PC-9 (cell line): ENCODE measurements around the gene GABRB2. TPM values are rescaled to one million over a fixed set of nuclear protein-coding genes. Genes with fewer than 3 reads are reported as not detected.

Experiments used
- BruUV-seq: library from RNA; stranded (reverse); fragments of 400-500 nt; replicated peaks from 2 replicates; lab custom pipeline; 2021; lab: Mats Ljungman, UMichigan
- CTCF ChIA-PET: fragments of 300-600 bp; sonication (Branson Sonifier 250); formaldehyde crosslinking; loops from one replicate; lab custom pipeline; 2022; ENCODE audit warnings: antibody characterized with exemption; lab: Charles Lee
- POLR2A ChIA-PET: fragments of 300-600 bp; sonication (Branson Sonifier 250); formaldehyde crosslinking; loops from one replicate; lab custom pipeline; 2022; ENCODE audit warnings: antibody characterized with exemption; ENCODE audit not compliant: unreplicated experiment; lab: Charles Lee
- DNase-seq, 2 experiments: peaks; one replicate each; pipeline versions ENCODE4 v3.0.0 to v3.0.0-alpha.2; 2015 to 2022; ENCODE audit warnings: mixed read lengths in 1 of 2
- H2AFZ ChIP-seq: fragments of 200-600 bp; sonication (generic); 2 replicates; pipeline ENCODE4 v1.8.1; 2017; ENCODE audit warnings: antibody characterized with exemption
- H3F3A ChIP-seq: fragments of 200-600 bp; sonication (generic); 2 replicates; pipeline ENCODE4 v1.8.1; 2017; ENCODE audit warnings: antibody characterized with exemption, mild to moderate bottlenecking, low read depth; ENCODE audit not compliant: insufficient read depth
- H3K27ac ChIP-seq: fragments of 200-600 bp; sonication (generic); 2 replicates; pipeline ENCODE4 v1.6.1; 2016; ENCODE audit warnings: mixed run types
- H3K27me3 ChIP-seq: fragments of 200-600 bp; sonication (generic); 2 replicates; pipeline ENCODE4 v1.6.1; 2016; ENCODE audit warnings: low read depth, mixed run types; ENCODE audit not compliant: insufficient read depth
- H3K36me3 ChIP-seq: fragments of 200-600 bp; sonication (generic); 2 replicates; pipeline ENCODE4 v1.6.1; 2016; ENCODE audit warnings: low read depth, mixed run types
- H3K4me1 ChIP-seq: fragments of 200-600 bp; sonication (generic); replicated peaks from 2 replicates; pipeline ENCODE4 v1.6.1; 2016; ENCODE audit warnings: mixed run types; ENCODE audit not compliant: insufficient read depth
- H3K4me2 ChIP-seq: fragments of 200-600 bp; sonication (generic); 2 replicates; pipeline ENCODE4 v1.6.1; 2017; ENCODE audit warnings: mixed run types
- H3K4me3 ChIP-seq: fragments of 200-600 bp; sonication (generic); 2 replicates; pipeline ENCODE4 v1.6.1; 2016; ENCODE audit warnings: mixed run types
- H3K79me2 ChIP-seq: fragments of 200-600 bp; sonication (generic); 2 replicates; pipeline ENCODE4 v1.6.1; 2017; ENCODE audit warnings: low read depth, mixed run types
- H3K9me2 ChIP-seq: fragments of 200-600 bp; sonication (generic); 2 replicates; pipeline ENCODE4 v1.8.1; 2017; ENCODE audit warnings: mild to moderate bottlenecking; ENCODE audit not compliant: insufficient read depth
- H3K9me3 ChIP-seq: fragments of 200-600 bp; sonication (generic); 2 replicates; pipeline ENCODE4 v1.8.1; 2016; ENCODE audit warnings: low read depth; ENCODE audit not compliant: insufficient read depth
- H4K20me1 ChIP-seq: fragments of 200-600 bp; sonication (generic); 2 replicates; pipeline ENCODE4 v1.8.1; 2017; ENCODE audit not compliant: insufficient read depth
- CTCF ChIP-seq: fragments of 200-600 bp; sonication (generic); conservative IDR thresholded peaks from 2 replicates; pipeline ENCODE4 v1.6.1; 2017; ENCODE audit warnings: mixed run types, antibody characterized with exemption, mild to moderate bottlenecking, moderate library complexity
- EZH2 ChIP-seq: fragments of 200-600 bp; sonication (generic); IDR thresholded peaks from 2 replicates; pipeline ENCODE4 v1.8.0; 2017; ENCODE audit warnings: antibody characterized with exemption, low read depth
- intact Hi-C: fragments of 100-400 bp; cut with micrococcal nuclease; formaldehyde crosslinking; loops from one replicate; pipeline ENCODE4 v1.10.0; 2022; ENCODE audit not compliant: unreplicated experiment
- total RNA-seq: library from RNA; stranded (reverse); gene quantifications from 2 replicates; pipeline ENCODE4 v1.2.3, GENCODE V29; 2021

Gene GABRB2
- total RNA-seq, 1 experiment from 2014 or later: not detected

DNA sequence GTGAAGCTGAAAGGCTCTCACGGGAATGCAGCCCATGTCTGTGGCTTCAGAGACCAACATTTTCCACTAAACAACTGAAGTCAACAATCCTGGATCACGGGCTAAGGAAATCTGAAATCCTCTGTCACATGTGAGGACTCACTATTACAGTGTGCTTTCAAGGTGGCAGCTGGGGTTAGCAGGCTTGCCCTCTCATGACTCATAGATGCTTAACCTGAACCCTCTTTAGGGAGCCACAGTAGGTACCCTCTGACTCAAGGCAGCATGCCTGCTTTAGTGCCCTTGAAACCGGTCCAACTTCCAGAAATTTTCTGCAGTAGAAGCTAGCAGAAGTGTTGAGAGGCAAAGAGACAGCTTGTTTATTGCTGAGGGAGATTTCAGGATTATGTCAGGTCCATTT is 232.5 kb downstream of the GABRB2 start:
- Histone ChIP-seq H3K79me2 (no peaks in the 10 kb centered on the region), H3K27ac (no peak overlapping the region), H3K4me2 (no peak overlapping the region), H3K4me3 (no peak overlapping the region), H3K9me2 (no peaks in the 10 kb centered on the region), H3F3A (no peaks in the 10 kb centered on the region), H3K9me3 (no peaks in the 10 kb centered on the region), H3K27me3 (peaks cover 5% of the 10 kb centered on the region; the same call in 1 of the 2 replicates), H3K36me3 (no peaks in the 10 kb centered on the region), H4K20me1 (no peaks in the 10 kb centered on the region), H2AFZ (no peak overlapping the region), H3K4me1 (no peaks in the 10 kb centered on the region)
- intact Hi-C loops: no loop called here
- TF ChIP-seq EZH2 (no peak), CTCF (no peak)
- no TSS peak for BruUV-seq
- ChIA-PET POLR2A (no interaction called here), CTCF (no interaction called here)
- no peak for DNase-seq

DNA sequence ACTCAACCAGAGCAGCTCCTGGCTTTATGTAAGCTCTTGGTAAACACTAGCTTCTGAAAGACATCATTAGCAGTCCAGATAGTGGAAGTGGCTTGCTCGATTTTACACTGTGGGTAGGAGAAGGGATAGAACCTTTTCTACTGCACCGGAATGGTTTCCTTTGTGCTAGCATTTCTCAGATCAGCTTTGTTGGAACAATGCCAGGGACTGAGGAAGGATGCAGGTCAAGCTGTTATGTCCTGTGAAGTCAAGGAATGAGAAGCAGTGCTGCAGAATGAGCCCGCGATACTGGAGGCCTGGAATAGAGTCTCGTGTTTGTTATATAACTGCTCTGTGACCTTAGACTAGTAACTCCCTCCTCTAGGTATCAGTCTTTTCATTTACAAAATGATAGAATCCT is 233.6 kb downstream of the GABRB2 start:
- Histone ChIP-seq H3K9me2 (no peaks in the 10 kb centered on the region), H3K79me2 (no peaks in the 10 kb centered on the region), H3K36me3 (no peaks in the 10 kb centered on the region), H3K9me3 (no peaks in the 10 kb centered on the region), H3K27me3 (peaks cover 5% of the 10 kb centered on the region; the same call in 1 of the 2 replicates), H3F3A (no peaks in the 10 kb centered on the region), H3K4me2 (no peak overlapping the region), H2AFZ (no peak overlapping the region), H4K20me1 (no peaks in the 10 kb centered on the region), H3K4me1 (no peaks in the 10 kb centered on the region), H3K4me3 (no peak overlapping the region), H3K27ac (no peak overlapping the region)
- TF ChIP-seq EZH2 (no peak), CTCF (no peak)
- intact Hi-C loops: no loop called here
- ChIA-PET POLR2A (no interaction called here), CTCF (no interaction called here)
- BruUV-seq: no TSS peak
- DNase-seq: no peak

GRCh38 chr5:161311965-161312364 is 234.6 kb downstream of the GABRB2 start:
- no peaks in the 10 kb centered on the region for H4K20me1 ChIP-seq
- H3K4me3 ChIP-seq: no peak overlapping the region
- no peak overlapping the region for H3K27ac ChIP-seq
- H3K36me3 ChIP-seq: no peaks in the 10 kb centered on the region
- H3K9me2 ChIP-seq: no peaks in the 10 kb centered on the region
- CTCF ChIA-PET: no interaction called here
- DNase-seq: no peak
- no peaks in the 10 kb centered on the region for H3K4me1 ChIP-seq
- intact Hi-C loops: no loop called here
- no peaks in the 10 kb centered on the region for H3K79me2 ChIP-seq
- no peaks in the 10 kb centered on the region for H3F3A ChIP-seq
- peaks cover 5% of the 10 kb centered on the region; the same call in 1 of the 2 replicates for H3K27me3 ChIP-seq
- H3K9me3 ChIP-seq: no peaks in the 10 kb centered on the region
- TF ChIP-seq CTCF (no peak), EZH2 (no peak)
- no TSS peak for BruUV-seq
- no peak overlapping the region for H2AFZ ChIP-seq
- POLR2A ChIA-PET: no interaction called here
- no peak overlapping the region for H3K4me2 ChIP-seq
